Measurements from ENCODE around the gene NELFA. TPM values are rescaled to one million over a fixed set of nuclear protein-coding genes. Genes with fewer than 3 reads are reported as not detected.

Gene NELFA
- total and polyA plus RNA-seq, 3 experiments from 2014 or later, result 31.2 to 44.6 (median 42.5) TPM

DNA sequence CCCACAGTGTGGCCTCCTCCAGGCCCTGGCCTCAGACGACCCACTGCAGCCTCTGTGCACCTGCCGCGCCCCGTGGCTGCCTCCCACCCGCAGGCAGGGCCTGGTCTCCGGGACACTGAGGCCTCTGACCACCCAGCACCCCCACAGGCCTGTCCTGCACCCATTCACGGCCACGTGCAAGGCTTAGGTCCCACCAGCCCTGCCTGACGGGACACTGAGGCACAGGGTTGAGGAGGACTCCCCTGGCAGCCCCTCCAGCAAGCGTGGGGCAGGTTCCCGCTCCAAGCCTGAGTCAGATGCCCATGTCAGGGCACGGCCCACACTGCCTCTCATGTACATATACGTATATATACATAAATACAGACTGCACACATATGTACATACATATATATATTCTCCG lies 23.5 kb downstream of the NELFA start:
- no peaks in the 10 kb centered on the region for H3K9me3 Mint-ChIP-seq
- POLR2A ChIA-PET, result no interaction called here

DNA sequence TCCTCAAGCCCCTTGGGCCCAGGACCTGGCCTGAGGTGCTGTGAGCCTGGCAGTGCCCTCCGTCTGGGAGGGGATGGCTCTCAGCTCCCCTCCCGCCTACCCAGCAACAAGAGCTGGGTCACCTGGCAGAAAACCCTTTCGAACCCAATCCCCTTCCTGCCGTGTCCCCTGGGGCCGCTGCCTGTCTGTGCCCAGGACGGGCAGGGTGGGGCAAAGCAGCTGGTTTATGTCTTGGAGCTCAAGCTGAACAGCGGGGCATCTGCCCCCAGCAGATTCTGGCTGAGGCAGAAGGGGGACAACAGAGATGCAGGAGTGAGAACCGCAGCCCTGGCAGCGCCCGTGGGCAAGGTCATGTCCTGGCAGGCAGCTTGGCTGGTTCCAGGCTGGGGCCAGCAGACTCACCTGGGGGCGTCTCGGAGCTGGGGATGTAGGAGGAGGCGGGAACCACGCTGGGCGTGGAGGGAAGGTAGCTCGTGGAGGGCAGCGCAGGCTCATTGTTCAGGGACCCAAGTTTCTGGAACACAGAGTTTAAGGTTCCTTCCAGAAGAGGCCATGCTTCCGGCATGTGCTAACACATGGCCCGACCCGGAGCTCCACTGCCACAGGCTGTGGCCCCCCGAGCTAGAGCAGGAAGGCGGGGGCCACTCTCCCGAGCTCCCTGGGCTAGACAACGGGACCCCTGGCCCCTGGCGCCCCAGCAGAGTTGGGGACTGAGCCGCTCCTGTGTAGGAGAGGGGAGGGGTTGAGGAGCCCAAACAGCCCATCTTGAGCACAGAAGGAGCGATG lies 24.2 kb downstream of the NELFA start:
- CTCF ChIA-PET, result no interaction called here
- H3K36me3 ChIP-seq (ENCODE audit: insufficient read depth, low read length), result peaks cover 15% of the 10 kb centered on the region

More for the DNA sequence above, 23.5 kb downstream of the NELFA start:
- no peaks in the 10 kb centered on the region for H3K27me3 Mint-ChIP-seq
- H3K27ac Mint-ChIP-seq, result no peak overlapping the region
- Histone ChIP-seq H3K27me3 (ENCODE audit: insufficient read depth, low read length, poor library complexity, severe bottlenecking) (no peaks in the 10 kb centered on the region), H3K27ac (ENCODE audit: low read depth, low read length) (no peak overlapping the region), H3K9me3 (ENCODE audit: low read length) (no peaks in the 10 kb centered on the region), H3K36me3 (ENCODE audit: insufficient read depth, low read length) (peaks cover 22% of the 10 kb centered on the region), H3K4me1 (ENCODE audit: insufficient read depth, low read length) (no peaks in the 10 kb centered on the region), H3K4me3 (ENCODE audit: low read length) (no peak overlapping the region)
- H3K4me3 Mint-ChIP-seq, result no peak overlapping the region
- peaks cover 0 to 2% (median 0%) of the 10 kb centered on the region in 3 donors for H3K4me1 Mint-ChIP-seq
- CTCF ChIA-PET, result no interaction called here
- DNase-seq, result no peak
- H3K36me3 Mint-ChIP-seq, result peaks cover 0 to 91% (median 10%) of the 10 kb centered on the region in 3 donors

DNA sequence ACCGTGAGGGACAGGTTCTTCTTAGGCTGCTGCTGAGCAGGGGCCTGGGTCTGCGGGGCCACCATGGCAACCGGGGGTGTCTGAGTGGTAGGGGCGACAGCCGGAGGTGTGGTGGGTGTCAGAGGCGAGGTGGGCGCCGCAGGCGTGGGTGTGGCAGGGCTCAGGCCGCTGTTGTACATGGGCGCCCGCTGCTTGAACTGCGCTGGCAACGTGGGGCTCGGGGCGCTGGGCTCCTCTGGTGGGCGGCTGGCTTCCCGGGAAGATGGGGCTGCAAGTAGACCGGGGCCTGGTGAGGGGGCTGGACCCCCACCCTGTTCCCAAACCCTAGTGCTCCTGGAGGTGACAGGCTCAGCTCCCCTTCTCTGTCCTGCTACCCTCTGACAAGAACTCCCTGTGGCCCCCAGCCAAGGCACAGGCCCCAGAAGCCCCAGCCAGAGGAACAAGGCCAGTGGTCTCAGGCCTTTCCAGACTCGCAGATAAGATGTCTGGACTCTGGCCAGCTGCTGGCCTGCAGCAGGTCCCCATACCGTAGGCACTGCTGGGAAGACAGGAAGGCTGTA lies 24.8 kb downstream of the NELFA start:
- no peak overlapping the region for H3K4me3 Mint-ChIP-seq
- Histone ChIP-seq H3K27ac (ENCODE audit: low read depth, low read length) (no peak overlapping the region), H3K27me3 (ENCODE audit: insufficient read depth, low read length, poor library complexity, severe bottlenecking) (no peaks in the 10 kb centered on the region), H3K4me1 (ENCODE audit: insufficient read depth, low read length) (no peaks in the 10 kb centered on the region), H3K36me3 (ENCODE audit: insufficient read depth, low read length) (peaks cover 11% of the 10 kb centered on the region), H3K4me3 (ENCODE audit: low read length) (no peak overlapping the region), H3K9me3 (ENCODE audit: low read length) (no peaks in the 10 kb centered on the region)
- peaks cover 0 to 2% (median 0%) of the 10 kb centered on the region in 3 donors for H3K4me1 Mint-ChIP-seq
- H3K9me3 Mint-ChIP-seq, result no peaks in the 10 kb centered on the region
- H3K36me3 Mint-ChIP-seq, result peaks cover 5 to 93% (median 19%) of the 10 kb centered on the region in 3 donors
- no peak overlapping the region for H3K27ac Mint-ChIP-seq
- POLR2A ChIA-PET, result no interaction called here
- no peak for DNase-seq
- CTCF ChIA-PET, result no interaction called here
- no peaks in the 10 kb centered on the region for H3K27me3 Mint-ChIP-seq

More for the DNA sequence above, 24.2 kb downstream of the NELFA start:
- Mint-ChIP-seq H3K4me3 (peak overlapping the region in 1 of 7 donors; percentile 32), H3K27me3 (no peaks in the 10 kb centered on the region), H3K9me3 (no peaks in the 10 kb centered on the region), H3K4me1 (peaks cover 0 to 2% (median 0%) of the 10 kb centered on the region in 3 donors), H3K27ac (peak overlapping the region in 1 of 8 donors; percentile 77), H3K36me3 (peaks cover 0 to 91% (median 13%) of the 10 kb centered on the region in 3 donors)
- DNase-seq, result no peak
- no peak overlapping the region for H3K27ac ChIP-seq (ENCODE audit: low read depth, low read length)
- H3K4me1 ChIP-seq (ENCODE audit: insufficient read depth, low read length), result no peaks in the 10 kb centered on the region
- no peaks in the 10 kb centered on the region for H3K9me3 ChIP-seq (ENCODE audit: low read length)
- POLR2A ChIA-PET, result no interaction called here
- H3K27me3 ChIP-seq (ENCODE audit: insufficient read depth, low read length, poor library complexity, severe bottlenecking), result no peaks in the 10 kb centered on the region
- H3K4me3 ChIP-seq (ENCODE audit: low read length), result no peak overlapping the region

DNA sequence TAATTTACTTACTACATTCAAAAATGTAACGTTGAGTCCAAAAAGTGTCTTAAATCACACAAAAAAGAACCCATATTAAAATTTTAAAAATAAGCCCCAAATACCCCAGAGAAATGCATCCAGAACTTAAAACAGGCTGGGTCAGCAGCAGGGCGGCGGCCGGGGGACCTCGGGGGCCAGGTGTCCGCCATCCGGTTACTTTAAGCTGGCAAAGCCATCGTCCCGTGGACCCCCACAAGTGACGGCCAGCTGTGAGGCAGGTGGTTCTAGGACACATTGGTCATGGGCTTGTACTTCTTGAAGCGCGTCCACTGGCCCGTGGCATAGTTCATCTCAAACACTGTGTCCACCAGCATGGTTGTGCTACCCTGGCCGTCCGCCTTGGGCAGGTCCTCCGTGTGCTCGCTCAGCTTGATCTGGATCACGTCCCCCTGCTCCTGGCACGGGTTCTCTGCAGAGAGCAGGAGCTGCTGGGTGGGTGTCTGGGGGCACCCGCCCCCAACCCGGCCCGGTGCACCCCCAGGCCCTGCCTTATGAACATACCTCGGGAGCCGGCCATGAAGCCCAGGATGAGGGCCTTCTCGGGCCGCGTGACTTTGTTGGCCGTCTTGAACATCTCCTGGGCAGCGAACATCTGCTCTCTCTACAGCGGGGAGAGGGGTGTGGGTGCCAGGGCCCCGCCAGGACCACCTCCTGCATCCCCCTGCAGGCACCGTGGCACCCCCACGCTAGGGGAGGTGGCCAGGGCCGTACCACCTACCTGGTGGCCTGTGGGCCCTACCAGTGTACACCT lies 25.5 kb downstream of the NELFA start:
- Mint-ChIP-seq H3K4me3 (no peak overlapping the region), H3K27me3 (no peaks in the 10 kb centered on the region), H3K27ac (no peak overlapping the region), H3K9me3 (no peaks in the 10 kb centered on the region), H3K4me1 (peaks cover 0 to 2% (median 0%) of the 10 kb centered on the region in 3 donors), H3K36me3 (peaks cover 5 to 93% (median 17%) of the 10 kb centered on the region in 3 donors)
- ChIA-PET POLR2A (no interaction called here), CTCF (no interaction called here)
- H3K27ac ChIP-seq (ENCODE audit: low read depth, low read length), result no peak overlapping the region
- H3K4me1 ChIP-seq (ENCODE audit: insufficient read depth, low read length), result no peaks in the 10 kb centered on the region
- H3K36me3 ChIP-seq (ENCODE audit: insufficient read depth, low read length), result peaks cover 11% of the 10 kb centered on the region
- H3K9me3 ChIP-seq (ENCODE audit: low read length), result no peaks in the 10 kb centered on the region
- no peak overlapping the region for H3K4me3 ChIP-seq (ENCODE audit: low read length)
- no peaks in the 10 kb centered on the region for H3K27me3 ChIP-seq (ENCODE audit: insufficient read depth, low read length, poor library complexity, severe bottlenecking)
- no peak for DNase-seq

DNA sequence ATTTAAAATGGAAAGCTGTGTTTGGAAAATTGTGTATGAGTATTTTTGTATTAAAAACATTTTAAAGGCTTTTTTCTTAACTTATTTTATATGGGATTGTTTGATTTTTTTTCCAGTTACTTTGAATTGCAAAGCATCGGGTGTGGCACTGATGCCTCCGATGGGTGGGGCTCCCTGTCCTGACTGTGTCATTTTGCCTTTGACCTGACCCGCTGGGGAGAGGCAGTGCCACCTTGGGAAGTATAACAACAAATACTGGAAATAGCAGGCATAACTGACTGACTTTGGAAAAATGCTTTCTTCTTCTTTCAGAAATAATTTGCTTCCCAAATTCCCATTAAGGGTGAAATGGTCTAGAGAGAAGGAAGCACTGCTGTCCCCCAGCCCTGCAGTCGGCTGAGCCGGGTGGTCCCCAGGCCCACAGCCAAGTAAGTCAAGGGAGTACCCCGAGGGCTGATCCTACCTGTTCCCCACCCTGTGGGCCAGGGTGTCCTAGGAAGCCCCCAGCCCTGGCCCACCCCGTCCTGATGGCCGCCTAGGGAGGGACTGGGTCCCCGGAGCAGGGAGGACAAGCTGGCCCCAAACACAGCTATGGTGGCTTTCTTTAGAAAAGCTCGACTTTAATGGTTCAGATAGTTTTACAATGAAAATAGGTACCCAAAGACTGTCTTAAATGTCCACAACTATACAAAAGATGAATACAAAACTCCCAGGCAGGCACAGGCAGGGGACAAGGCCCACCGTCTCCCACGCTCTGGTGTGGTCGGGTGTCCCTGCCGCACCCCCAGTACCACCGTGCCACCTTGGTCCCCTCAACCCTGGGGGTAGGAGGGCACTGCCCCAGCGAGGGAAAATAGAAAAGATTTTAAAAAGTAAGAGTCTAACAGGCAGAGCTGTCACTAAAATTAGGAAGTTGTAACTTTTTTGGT lies 26.4 kb downstream of the NELFA start:
- no peak overlapping the region for H3K4me3 Mint-ChIP-seq
- H3K27ac Mint-ChIP-seq, result peak overlapping the region in 3 of 8 donors; percentile 12 to 88 (median 42)
- H3K27me3 ChIP-seq (ENCODE audit: insufficient read depth, low read length, poor library complexity, severe bottlenecking), result no peaks in the 10 kb centered on the region
- H3K36me3 ChIP-seq (ENCODE audit: insufficient read depth, low read length), result peaks cover 11% of the 10 kb centered on the region
- H3K27ac ChIP-seq (ENCODE audit: low read depth, low read length), result no peak overlapping the region
- no peaks in the 10 kb centered on the region for H3K9me3 ChIP-seq (ENCODE audit: low read length)
- H3K4me1 Mint-ChIP-seq, result peaks cover 0 to 2% (median 0%) of the 10 kb centered on the region in 3 donors
- no peaks in the 10 kb centered on the region for H3K9me3 Mint-ChIP-seq
- no peaks in the 10 kb centered on the region for H3K27me3 Mint-ChIP-seq
- ChIA-PET POLR2A (no interaction called here), CTCF (interaction anchor here (1.1 kb wide), 1 partner anchor 59 kb away, joined by 3 read pairs; a partner anchor contains a TSS)
- H3K4me3 ChIP-seq (ENCODE audit: low read length), result no peak overlapping the region
- DNase-seq, result no peak
- peaks cover 5 to 90% (median 17%) of the 10 kb centered on the region in 3 donors for H3K36me3 Mint-ChIP-seq
- H3K4me1 ChIP-seq (ENCODE audit: insufficient read depth, low read length), result no peaks in the 10 kb centered on the region

DNA sequence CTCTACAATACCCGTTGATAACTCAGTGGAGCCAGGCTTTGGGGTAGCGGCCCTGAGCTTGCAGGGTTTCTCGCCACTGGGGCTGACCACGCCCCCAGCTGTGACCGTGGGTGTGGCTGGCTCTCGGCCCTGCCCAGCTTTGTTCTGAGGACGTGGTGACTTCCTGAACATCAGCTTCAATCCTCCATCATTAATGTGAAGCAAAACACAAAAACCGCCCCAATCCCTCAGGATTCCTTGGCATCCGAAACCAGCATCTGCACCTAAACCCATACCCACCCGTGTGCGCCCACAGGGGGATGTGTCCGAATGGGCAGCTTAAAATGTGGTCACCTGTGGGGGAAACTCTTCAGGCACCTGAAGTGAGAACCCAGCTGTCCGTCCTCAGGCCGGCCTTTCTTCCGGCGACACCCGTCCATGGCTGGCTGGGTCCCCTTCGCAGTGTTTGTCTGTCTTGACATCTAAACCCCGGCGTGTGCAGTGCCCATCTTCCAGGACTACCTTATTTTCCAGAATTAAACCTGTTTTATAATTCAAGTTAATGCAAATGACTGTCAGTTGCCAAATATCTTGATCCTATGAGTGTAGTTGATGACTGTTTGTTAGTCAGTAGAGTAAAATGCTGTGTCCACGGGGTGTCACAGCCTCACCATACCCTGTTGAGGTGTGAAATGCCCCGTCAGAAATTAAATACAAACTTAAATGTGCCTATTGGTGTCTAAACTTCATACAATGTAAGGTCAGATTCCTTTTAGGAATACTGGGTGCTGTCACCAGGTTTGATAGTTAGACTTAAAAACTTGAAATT lies 27.3 kb downstream of the NELFA start:
- Mint-ChIP-seq H3K4me1 (peaks cover 0 to 2% (median 0%) of the 10 kb centered on the region in 3 donors), H3K4me3 (no peak overlapping the region), H3K27me3 (no peaks in the 10 kb centered on the region), H3K36me3 (peaks cover 5 to 89% (median 17%) of the 10 kb centered on the region in 3 donors), H3K27ac (peak overlapping the region in 4 of 8 donors; percentile 12 to 88 (median 55)), H3K9me3 (no peaks in the 10 kb centered on the region)
- DNase-seq, result no peak
- H3K4me1 ChIP-seq (ENCODE audit: insufficient read depth, low read length), result no peaks in the 10 kb centered on the region
- no peak overlapping the region for H3K27ac ChIP-seq (ENCODE audit: low read depth, low read length)
- H3K27me3 ChIP-seq (ENCODE audit: insufficient read depth, low read length, poor library complexity, severe bottlenecking), result no peaks in the 10 kb centered on the region
- H3K4me3 ChIP-seq (ENCODE audit: low read length), result no peak overlapping the region
- CTCF ChIA-PET, result interaction anchor here (1.1 kb wide), 1 partner anchor 60 kb away, joined by 3 read pairs; a partner anchor contains a TSS
- POLR2A ChIA-PET, result no interaction called here
- no peaks in the 10 kb centered on the region for H3K9me3 ChIP-seq (ENCODE audit: low read length)
- H3K36me3 ChIP-seq (ENCODE audit: insufficient read depth, low read length), result peaks cover 12% of the 10 kb centered on the region

DNA sequence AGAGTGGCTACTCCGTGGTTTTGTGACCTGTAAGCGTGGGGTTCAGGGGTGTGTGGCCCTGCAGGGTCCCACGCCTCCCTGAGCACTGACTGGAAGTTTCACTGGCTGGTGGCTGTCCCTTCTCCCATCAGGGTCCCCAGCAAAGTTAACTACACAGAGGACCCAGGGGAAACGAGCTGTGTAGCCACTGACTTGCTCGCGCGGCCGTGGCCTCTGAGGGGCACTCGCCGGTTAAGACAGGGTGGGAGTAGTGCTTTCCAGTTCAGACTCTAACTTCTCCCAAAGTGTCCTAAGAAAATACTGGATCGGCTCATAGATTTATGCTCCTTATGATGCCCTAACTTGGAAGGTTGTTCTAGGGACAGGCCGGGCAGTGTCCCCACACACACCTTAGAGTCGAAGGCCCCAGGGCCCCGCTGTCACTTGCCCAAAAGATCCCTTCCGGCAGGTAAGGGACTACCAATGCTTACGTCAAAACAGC lies 28.2 kb downstream of the NELFA start:
- Histone ChIP-seq H3K9me3 (ENCODE audit: low read length) (no peaks in the 10 kb centered on the region), H3K27ac (ENCODE audit: low read depth, low read length) (no peak overlapping the region), H3K36me3 (ENCODE audit: insufficient read depth, low read length) (peaks cover 20% of the 10 kb centered on the region), H3K27me3 (ENCODE audit: insufficient read depth, low read length, poor library complexity, severe bottlenecking) (no peaks in the 10 kb centered on the region), H3K4me1 (ENCODE audit: insufficient read depth, low read length) (no peaks in the 10 kb centered on the region), H3K4me3 (ENCODE audit: low read length) (no peak overlapping the region)
- CTCF ChIA-PET, result no interaction called here
- no peak overlapping the region for H3K4me3 Mint-ChIP-seq
- H3K27ac Mint-ChIP-seq, result peak overlapping the region in 1 of 8 donors; percentile 68
- DNase-seq, result no peak
- no peaks in the 10 kb centered on the region for H3K27me3 Mint-ChIP-seq
- POLR2A ChIA-PET, result no interaction called here
- peaks cover 0 to 2% (median 0%) of the 10 kb centered on the region in 3 donors for H3K4me1 Mint-ChIP-seq
- peaks cover 5 to 92% (median 19%) of the 10 kb centered on the region in 3 donors for H3K36me3 Mint-ChIP-seq
- no peaks in the 10 kb centered on the region for H3K9me3 Mint-ChIP-seq

Data from CD8-positive, alpha-beta memory T cell (primary cell).